Iris pigment epithelial cell (primary cell): ENCODE data around the gene BMP10.
A peak's percentile ranks its signal among the peaks of the same experiment; 100 is the strongest.

Experiments used
- DNase-seq: peaks from one replicate; pipeline ENCODE4 v3.0.0-alpha.2; 2011; ENCODE audit warnings: low read depth

The BMP10 gene

GRCh38 chr2:68819556-68819955, 51.6 kb downstream of the BMP10 start:
- DNase-seq, result peak; percentile 87

- no peak for DNase-seq
Measured at GRCh38 chr2:68817306-68817705, 53.9 kb downstream of the BMP10 start.
